OCI-M1 (cell line): ENCODE data around the gene GCSH.
"Not testable (repeated sequence)": the region's sequence is repeated elsewhere in the genome, so short reads cannot be mapped to it uniquely, and the experiment has no call there.

Experiments
- DNase-seq: peaks from one replicate; lab custom pipeline; 2025; lab: John Stamatoyannopoulos, UW

The GCSH gene

DNA sequence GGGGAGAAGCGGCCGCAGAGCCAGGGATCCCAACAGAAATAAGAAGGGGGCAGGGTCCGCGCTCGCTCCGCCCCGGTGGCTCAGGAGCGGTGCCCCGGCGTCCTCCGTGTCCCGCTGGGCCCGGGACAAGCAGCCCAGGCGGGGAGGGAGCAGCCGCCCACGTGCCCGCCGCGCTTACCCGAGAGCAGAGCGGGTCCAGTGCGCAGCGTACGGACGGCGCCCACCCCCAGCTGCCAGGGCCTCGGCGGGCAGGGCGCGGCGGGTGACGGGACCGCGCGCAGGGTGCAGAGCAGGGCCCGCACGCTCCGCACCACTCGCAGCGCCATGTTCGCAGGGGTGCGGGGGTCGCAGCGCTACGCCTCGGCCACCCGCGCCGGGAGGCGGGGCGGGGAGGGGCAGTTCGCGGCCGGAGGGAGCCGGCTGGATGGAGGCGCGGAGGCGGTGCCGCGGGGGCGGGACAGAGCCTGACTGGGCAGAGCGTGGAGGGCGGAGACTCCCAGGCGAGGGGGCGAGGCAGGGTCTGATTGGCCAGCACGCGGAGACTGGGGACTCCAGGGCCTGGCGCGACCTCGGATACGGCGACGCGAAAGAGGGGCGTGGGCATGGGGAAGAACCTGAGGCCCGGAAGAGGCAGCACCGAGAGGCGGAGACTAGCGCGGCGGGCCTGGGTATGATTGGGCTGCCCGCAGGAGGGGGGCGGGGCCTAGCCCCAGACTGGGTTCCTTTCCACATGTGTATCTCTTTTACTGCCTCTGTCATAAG is at the start of gene GCSH:
Gene GCSH (minus strand): TSS at position 443 of the 762 bp plus-strand sequence. CDS start 117 bp downstream, at position 326.
- peak; percentile 99 for DNase-seq

DNA sequence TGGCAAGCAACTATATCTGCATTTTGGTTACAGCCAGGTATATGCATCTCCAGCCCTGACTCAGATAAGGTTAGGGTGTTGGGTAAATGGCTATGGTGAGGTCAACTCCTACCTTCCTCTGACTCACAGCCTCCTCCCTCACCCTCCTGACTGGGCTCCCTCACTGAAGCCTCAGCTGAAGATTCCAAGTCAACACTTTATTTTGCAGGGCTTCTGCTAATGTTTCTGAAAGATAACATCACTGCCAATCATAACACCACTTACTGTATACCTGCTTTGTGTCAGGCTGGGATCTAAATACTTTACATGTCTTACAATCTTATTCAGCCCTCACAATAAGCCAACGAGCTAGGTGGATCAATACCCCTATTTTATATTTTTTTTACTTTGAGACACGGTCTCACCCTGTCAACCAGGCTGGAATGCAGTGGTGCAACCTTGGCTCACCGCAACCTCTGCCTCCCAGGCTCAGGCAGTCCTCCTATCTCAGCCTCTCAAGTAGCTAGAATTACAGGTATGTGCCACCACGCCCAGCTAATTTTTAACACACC is 47.8 kb upstream of the GCSH start:
- no peak for DNase-seq

DNA sequence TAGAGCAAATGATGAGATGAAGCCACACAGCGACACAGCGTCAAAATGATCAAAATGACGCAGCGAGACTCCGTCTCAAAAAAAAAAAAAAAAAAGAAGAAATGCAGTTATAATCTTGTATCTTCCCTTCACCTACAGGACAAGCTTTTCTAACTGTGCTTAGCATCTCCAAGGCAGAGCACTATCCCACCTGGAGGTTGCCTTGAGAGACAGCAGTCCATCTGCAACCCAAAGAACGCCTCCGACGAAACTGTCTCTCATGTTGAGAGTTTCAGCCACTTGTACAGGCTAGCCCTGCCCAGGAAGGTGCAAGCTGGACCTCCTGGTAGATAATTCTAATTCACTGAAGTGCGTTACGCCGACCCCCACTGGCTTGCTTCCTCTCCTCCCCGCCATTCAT is 46.7 kb upstream of the GCSH start:
- no peak for DNase-seq

DNA sequence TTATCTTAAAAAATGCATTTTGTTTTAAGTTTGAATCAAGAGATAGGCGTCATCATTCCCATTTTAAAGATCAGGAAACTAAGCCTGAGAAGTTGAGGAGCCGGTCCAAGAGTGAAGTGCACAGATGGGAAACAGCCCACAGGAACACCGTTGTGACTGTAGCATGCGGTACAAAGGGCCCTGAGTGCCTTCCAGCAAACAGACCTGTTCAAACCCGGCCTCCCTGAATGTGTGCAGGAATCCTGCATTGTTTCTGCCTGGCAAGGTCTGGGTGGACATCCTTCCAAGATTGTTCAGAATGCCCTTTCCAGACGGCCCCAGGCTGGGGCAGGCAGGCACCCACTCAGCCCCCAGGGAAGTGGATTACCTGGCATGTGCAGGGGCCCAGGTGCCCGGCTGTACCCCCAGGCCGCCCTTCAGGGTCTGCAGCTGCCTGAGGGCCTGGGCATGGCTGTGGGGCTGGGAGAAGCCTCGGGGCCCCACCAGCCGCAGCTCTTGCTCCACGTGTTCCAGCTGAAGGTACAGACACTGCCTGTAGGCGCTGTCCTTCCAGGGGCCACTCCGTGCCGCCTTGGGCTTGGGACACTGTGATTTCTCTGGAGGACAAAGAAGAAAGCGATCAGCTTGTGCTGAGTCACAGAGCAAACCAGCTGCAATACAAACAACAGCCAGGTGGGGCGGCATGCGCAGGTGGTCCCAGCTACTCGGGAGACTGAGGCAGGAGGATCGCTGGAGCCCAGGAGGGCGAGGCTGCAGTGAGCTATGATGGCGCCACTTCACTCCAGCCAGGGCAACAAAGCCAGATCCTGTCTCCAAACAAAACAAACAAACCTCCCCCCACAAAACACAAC is 45.0 kb upstream of the GCSH start:
- peak; percentile 27 for DNase-seq

DNA sequence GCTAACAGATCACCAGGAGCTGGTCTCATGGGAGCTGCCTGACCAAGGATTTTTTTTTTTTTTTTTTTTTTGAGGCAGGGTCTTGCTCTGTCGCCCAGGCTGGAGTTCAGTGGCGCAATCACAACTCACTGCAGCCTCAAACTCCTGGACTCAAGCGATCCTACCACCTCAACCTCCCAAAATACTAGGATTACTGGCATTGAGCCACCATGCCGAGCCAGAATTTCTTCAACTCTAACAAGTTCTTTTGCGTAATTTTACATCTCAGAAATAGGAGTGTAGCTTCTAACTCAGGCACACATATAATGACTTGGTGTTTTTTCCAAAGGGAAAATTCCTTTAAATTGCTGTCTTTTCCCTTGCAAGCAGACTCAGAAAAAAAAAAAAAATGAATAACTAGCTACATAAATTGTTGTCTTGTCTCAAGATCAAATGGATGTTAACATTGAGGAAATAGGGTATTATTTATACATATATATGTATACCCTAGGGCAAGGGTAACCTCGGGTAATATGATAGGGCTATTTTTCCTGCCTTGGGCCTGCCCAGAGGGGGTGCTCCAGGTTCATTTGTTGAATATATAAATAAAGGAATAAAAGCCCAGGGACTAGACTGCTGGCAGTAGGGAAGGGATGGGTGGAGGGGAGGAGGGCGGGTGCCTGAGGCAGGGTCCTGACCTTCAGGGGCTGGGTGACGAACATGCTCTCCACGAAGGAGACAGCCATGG is 42.8 kb upstream of the GCSH start:
- no peak for DNase-seq

DNA sequence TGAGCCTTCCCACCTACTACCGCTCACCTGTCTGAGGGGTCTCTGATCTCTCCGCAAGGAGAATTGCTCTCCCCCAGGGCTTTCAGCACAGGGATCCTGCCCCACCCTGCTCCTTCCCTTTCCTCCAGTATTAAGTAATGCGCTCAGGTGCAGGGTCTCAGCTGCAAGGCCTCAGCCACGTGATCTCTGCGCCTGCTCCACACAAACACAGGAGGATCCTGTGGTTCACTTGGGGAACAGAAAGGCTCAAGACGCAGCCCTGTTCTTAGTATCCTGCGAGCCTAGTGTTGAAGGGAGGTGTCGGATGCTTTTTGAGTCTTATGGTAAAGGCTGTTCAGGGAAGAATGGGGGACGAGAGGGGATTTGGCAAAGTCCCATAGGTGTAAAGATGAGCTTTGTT is 41.6 kb upstream of the GCSH start:
- no peak for DNase-seq

DNA sequence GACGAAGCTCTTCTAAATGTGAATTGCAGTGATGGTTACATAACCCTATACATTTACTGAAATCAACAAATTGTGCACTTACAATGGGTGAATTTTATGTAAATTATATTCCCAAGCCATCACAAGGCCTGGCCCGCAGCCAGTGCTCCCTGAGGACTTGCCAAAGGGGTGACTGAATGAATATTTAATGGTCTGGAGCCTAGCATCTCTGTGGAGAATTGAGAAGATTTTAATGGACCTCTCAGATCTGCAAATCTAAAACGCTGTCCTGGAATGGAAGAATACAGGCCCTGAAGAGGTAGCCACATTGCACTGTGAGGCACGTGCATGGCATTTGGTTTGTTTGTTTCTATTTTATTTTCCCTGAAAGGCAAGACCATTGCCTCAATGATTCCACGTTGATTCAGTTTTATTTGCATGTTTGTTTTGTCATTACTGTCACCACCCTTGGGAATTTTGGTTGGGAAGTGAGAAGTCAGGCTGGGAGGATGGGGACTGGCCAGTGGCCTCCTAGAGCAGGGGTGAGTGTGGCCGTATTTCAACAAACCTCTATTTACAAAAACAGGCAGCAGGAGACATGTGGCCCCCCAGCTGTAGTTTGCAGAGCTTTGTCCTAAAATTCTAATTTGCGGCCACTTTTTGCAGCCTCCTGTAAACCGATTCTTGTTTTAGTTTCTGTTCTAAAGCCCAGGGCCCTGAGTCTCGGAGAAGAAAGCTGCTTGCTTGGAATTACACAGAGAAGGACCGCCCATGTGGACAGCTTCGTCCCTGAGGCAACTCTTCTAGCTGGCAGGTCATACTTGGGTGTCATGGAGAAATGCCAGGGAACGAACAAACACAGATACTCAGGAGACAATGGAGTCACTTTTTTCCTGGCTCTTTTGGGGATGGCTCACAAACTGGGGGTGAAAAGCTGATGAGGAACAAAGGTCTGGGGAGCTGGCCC is 40.5 kb upstream of the GCSH start:
- DNase-seq, result no peak

DNA sequence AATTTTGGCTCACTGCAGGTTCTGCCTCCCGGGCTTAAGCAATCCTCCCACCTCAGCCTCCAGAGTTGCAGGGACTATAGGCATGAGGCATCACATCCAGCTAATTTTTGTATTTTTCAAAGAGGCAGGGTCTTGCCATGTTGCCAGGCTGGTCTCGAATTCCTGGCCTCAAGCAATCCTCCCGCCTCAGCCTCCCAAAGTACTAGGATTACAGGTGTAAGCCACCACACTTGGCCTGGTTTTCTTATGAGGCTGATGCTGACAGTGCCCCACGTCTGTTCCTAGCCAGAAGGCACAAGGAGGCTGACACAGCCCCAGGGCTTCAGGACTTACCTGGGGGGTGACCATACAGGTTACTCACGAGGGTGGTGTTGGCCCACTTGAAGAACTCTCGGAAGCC is 33.9 kb upstream of the GCSH start:
- DNase-seq, result no peak

DNA sequence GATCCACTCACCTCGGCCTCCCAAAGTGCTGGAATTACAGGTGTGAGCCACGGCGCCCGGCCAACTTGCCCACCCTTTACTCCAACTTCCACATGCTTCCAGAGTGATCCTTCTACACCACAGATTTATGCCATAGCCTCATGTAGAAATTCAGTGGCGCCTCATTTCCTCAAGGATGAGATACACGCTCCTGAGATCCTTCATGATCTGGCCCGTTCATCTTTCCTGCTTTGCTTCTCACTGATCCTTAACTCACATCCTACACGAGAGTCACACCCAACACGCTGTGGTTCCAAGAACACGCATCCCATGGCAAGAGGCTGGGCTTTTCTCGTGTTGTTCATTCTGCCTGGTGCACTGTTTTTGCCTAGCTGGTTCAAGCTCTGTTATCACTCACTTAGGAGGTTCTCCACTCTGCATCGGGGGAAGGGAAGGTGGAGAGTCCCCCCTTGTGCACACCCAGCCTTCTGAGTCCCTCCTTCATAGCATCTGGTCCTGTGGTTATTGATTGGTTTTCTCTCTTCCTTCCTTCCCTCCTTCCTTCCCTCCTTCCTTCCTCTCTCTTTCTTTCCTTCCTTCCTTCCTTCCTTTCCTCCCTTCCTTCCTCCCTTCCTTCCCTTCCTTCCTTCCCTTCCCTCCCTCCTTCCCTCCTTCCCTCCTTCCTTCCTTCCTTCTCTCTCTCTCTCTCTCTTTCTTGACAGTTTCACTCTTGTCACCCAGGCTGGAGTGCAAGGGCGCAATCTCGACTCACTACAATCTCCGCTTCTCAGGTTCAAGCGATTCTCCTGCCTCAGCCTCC is 32.7 kb upstream of the GCSH start:
- DNase-seq, result no peak

DNA sequence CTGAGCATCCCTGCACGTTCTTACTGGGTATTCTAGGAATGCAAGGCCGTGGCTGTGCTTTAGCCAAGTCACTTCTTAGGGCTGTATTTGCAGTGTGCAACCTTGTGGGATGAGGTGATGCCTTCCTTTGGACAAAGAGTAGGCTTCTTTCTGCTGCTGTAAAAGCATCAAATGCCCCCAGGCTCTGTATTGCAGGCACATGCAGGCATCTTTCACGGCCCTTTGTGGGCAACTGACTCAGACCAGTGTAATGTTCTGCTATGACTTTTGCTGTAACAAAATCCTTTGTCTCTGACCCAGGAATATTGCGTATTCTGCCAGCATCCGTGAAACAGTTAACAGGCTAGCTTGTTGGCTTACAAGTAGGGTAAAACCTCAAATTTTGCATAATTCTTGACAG is 30.9 kb upstream of the GCSH start:
- DNase-seq, result no peak

DNA sequence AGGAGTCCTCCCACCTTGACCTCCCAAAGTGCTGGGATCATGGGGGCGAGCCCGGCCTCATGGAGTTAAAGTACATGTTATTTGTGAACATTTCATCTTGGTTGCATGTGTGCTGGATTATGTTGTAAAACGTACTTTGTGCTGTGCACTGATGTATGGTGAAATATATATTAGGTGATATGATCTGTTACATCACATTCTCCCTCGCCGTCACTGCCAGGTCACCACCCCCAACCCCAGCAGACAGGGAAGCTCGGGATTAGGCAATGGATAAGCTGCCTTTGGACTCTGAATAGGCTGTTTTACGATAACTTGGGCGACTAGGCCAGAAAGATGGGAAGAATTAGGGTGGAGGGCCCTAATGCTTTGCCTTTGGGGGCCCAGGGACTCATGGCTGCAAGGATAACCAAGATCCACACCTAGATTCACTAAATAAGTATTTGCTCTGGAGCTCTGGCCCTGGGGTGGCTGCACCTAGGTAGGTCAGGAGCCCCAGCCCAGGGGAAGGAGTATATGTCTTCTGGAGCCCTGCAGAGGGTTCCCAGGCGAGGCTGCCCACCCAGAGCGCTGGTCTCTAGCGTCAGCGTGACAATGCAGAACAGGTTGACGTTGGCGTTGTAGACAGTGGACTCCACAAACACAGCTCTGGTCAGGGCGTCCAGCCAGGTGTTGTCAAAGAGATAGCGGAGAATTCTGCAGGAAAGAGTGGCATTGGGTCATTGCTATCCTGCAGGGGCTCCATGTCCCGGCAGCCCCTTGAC is 27.1 kb upstream of the GCSH start:
- peak; percentile 3 for DNase-seq

DNA sequence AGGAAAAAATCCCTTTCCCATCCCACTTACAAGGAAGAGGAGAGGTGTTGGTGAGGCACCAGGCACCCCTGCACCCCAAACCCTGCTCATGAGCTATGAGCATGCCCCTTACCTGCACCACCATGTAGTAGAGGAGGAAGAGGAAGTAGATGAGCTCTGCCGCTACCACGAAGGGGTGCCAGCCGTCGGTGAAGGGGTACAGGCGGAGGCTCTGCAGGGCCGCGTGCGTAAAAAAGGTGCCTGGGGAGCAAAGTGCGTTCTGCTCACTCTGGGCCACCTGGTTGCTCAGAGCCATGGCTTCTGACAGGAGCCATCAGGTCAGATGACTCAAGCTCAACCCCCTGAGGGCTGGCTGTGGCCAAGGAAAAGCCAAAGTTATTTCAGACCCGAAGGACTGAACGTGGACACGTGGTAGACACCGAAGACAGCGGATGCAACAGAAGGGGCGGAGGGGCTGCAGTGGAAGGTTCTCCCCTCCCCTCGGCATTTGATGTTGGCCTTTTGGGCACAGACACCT is 25.3 kb upstream of the GCSH start:
- DNase-seq, result no peak

DNA sequence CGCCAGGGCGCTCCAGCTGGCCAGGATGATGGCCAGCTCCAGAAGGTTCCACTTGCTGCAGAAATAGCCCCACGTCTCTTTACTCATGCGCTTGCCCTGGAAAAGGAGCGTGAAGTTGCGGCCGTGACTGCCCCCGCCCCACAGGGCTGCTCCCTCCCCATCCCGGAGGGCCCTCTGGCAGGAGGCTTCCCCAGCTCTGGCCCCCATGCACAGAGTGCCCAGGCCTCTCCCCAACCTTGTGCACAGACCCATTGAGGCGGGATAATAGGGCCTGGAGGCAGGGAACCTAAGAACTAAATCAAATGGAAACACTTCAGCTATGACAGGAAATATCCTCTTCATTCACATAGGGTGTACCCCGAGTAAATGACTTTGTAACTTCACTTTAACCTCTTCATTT is 21.2 kb upstream of the GCSH start:
- DNase-seq, result no peak

DNA sequence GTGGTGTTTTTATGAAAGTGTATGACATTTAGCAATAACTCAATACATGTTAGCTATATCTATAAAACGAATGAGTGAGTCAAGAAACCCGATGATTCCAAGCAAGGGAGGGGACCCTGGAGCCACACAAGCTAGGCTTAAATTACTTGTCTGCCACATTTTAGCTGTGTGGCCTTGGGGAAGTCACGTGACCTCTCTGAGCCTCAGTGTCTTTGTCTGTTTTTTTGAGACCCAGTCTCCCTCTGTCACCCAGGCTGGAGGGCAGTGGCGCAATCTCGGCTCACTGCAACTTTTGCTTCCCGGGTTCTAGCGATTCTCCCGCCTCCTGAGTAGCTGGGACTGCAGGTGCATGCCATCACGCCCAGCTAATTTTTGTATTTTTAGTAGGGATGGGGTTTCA is 20.1 kb upstream of the GCSH start:
- no peak for DNase-seq

DNA sequence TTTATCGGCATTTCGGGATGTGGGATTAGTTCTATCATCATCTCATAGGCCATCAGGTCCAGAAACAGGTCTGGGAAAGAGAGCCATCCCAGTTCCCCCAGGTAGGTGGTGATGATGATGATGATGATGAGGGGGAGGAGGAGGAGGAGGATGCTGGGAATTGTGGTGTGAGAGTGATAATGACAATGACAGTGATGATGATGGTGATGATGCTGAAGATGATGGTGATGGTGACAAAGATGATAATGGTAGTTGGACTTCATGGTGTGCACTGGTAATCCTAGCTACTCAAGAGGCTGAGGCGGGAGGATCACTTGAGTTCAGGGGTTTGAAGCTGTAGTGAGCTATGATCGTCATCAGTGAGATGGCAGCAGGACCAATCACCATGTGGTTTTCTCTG is 16.3 kb upstream of the GCSH start:
- no peak for DNase-seq

DNA sequence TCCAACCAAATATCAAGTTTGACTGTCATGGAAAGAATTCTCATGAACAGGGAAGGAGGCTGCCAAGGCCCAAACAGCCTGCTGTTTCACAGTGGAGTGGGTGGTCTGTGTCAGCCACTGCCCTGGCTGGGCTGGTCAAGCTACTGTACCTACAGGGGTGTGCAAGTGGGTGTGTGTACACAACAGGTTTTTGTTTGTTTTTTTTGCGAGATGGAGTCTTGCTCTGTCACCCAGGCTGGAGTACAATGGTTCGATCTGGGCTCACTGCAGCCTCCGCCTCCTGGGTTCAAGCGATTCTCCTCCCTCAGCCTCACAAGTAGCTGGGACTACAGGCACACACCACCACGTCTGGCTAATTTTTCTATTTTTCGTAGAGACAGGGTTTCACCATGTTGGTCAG is 13.1 kb upstream of the GCSH start:
- DNase-seq, result not testable (repeated sequence)

DNA sequence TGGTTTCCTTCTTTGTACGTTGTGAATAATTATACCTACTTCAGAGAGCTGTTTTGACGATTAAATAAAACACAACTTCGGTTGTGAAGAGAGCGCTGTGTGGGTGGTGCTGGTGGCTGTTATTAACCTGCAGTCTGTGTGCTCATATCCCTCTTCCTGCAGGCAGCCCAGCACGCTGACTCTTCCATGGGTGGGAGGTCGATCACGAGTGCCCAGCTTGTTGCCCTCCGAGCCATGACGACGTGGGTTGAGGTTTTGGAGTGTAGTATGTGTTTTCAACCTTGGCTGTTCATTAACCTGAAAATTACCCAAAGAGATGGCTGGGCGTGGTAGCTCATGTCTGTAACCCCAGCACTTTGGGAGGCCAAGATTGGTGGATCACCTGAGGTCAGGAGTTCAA is 11.3 kb upstream of the GCSH start:
- no peak for DNase-seq

DNA sequence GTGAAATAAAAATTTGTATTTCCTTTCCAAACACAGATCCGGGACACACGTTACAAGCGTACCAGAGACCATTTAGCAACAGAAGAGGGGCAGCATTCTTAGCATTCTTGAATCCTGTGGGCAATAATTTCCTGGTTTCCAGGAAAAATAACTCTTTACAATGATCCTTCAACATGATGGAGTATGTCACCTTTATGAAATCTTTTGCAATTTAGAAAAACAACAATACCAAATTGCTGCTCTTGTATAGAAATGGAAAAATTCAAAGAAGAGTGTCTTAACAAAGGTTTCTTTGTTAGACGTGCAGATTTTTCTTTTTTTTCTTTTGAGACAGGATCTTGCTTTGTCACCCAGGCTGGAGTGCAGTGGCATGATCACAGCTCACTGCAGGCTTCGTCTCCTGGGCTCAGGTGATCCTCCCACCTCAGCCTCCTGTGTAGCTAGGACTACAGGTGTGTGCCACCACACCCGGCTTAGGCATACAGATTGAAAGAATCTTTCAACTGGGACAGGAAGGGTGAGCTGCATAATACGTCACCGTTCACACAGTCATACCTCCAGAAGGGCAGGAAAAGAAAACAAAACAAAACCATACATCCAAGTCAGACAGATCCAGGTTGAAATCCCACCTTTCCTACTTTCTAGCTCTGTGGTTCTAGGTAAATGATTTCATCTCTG is 10.8 kb upstream of the GCSH start:
- DNase-seq, result no peak

DNA sequence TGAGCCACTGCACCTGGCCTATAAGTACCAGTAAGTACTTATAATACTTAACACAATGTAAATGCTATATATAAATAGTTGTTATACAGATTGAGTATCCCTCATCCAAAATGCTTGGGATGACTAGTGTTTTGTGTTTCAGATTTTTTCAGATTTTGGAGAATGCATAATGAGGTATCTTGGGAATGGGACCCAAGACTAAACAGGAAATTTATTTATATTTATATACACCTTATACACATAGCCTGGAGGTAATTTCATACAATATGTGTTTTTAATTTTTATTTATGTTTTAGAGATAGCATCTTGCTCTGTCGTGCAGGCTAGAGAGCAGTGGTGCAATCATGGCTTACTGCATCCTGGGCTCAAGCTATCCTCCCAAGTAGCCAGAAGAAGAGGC is 9.8 kb upstream of the GCSH start:
- DNase-seq, result no peak
